A673 (cell line): ENCODE results near the gene EPB41L5.

Experiments used
- EZH2 ChIP-seq: fragments of 200-600 bp; sonication (generic); IDR thresholded peaks from 2 replicates; pipeline ENCODE4 v1.6.1; 2017; ENCODE audit warnings: borderline replicate concordance, low read depth, mild to moderate bottlenecking, mixed read lengths, antibody characterized with exemption, low read length; ENCODE audit not compliant: poor library complexity, severe bottlenecking
- TF ChIP-seq, protein P1 (sequence below): fragments of 300-800, 200-600 bp; sonication (generic); conservative IDR thresholded peaks from 2 replicates; pipeline ENCODE4 v1.5.1; 2017; ENCODE audit warnings: low read depth, mild to moderate bottlenecking, antibody characterized with exemption, low read length, moderate library complexity, mixed read lengths

- TF ChIP-seq, protein P1, sequence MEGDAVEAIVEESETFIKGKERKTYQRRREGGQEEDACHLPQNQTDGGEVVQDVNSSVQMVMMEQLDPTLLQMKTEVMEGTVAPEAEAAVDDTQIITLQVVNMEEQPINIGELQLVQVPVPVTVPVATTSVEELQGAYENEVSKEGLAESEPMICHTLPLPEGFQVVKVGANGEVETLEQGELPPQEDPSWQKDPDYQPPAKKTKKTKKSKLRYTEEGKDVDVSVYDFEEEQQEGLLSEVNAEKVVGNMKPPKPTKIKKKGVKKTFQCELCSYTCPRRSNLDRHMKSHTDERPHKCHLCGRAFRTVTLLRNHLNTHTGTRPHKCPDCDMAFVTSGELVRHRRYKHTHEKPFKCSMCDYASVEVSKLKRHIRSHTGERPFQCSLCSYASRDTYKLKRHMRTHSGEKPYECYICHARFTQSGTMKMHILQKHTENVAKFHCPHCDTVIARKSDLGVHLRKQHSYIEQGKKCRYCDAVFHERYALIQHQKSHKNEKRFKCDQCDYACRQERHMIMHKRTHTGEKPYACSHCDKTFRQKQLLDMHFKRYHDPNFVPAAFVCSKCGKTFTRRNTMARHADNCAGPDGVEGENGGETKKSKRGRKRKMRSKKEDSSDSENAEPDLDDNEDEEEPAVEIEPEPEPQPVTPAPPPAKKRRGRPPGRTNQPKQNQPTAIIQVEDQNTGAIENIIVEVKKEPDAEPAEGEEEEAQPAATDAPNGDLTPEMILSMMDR = no peak
- TF ChIP-seq EZH2 = no peak
These were observed 97.6 kb downstream of the EPB41L5 start for GRCh38 chr2:120110507-120110906.
